ENCODE data around the gene MXD4.

DNA sequence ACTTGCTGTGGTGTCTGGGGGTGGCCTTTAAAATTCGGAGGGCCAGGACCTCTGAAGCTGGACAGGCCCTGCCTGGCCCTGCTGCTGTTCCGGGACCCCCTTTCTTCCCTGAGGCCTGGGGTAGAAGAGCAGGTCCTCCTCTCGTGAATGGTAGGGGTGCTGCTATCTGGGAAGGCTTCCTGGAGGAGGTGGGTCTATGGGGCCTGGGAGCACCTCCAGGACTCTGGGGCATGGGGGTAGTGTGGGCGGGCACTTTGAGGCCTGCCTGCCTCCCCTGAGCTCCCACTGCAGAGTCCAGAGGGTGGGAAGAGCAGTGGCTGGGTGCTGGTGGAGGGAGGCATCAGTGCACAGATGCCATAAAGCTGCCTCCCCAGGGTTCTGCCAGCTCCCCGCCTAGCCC lies 4.9 kb upstream of the MXD4 start:
- TF ChIP-seq POLR2AphosphoS5 (IDR thresholded peaks at IDR 0.05) = no peak
- TF ChIP-seq POLR2A (IDR thresholded peaks at IDR 0.05) = no peak

Measured in upper lobe of left lung (tissue), 4 donors.